Measurements from ENCODE around the gene LRRC4C. TPM values are rescaled to one million over a fixed set of nuclear protein-coding genes. Genes with fewer than 3 reads are reported as not detected.

Gene LRRC4C
- total RNA-seq, 1 experiment from 2014 or later: 0.06 TPM

- no peak overlapping the region for H3K27ac ChIP-seq
- no peaks in the 10 kb centered on the region for H3K36me3 ChIP-seq
- no peak for DNase-seq
- no peaks in the 10 kb centered on the region for H3K9me3 ChIP-seq (replicated peaks)
- H3K4me1 ChIP-seq: no peaks in the 10 kb centered on the region
- H3K4me3 ChIP-seq: no peak overlapping the region
- H3K27me3 ChIP-seq: peaks cover 2% of the 10 kb centered on the region; the same call in 1 of the 2 replicates
Measured at GRCh38 chr11:40255457-40255856, 1204.0 kb downstream of the LRRC4C start.

- no peaks in the 10 kb centered on the region for H3K36me3 ChIP-seq
- H3K4me1 ChIP-seq: no peaks in the 10 kb centered on the region
- H3K4me3 ChIP-seq: no peak overlapping the region
- peaks cover 8% of the 10 kb centered on the region; the same call in 1 of the 2 replicates for H3K27me3 ChIP-seq
- H3K27ac ChIP-seq: no peak overlapping the region
- no peaks in the 10 kb centered on the region for H3K9me3 ChIP-seq (replicated peaks)
- no peak for DNase-seq
Measured at GRCh38 chr11:40253166-40253565, 1206.3 kb downstream of the LRRC4C start.

GRCh38 chr11:40252236-40252635 lies 1207.2 kb downstream of the LRRC4C start:
- H3K4me1 ChIP-seq: no peaks in the 10 kb centered on the region
- H3K27ac ChIP-seq: no peak overlapping the region
- no peak overlapping the region for H3K4me3 ChIP-seq
- H3K36me3 ChIP-seq: no peaks in the 10 kb centered on the region
- H3K27me3 ChIP-seq: peaks cover 8% of the 10 kb centered on the region; the same call in 1 of the 2 replicates
- DNase-seq: no peak
- H3K9me3 ChIP-seq (replicated peaks): no peaks in the 10 kb centered on the region

GRCh38 chr11:40246983-40247382 lies 1212.5 kb downstream of the LRRC4C start:
- Histone ChIP-seq H3K4me1 (no peaks in the 10 kb centered on the region), H3K9me3 (replicated peaks) (no peaks in the 10 kb centered on the region), H3K27ac (no peak overlapping the region), H3K27me3 (peaks cover 8% of the 10 kb centered on the region; the same call in 1 of the 2 replicates), H3K36me3 (no peaks in the 10 kb centered on the region), H3K4me3 (no peak overlapping the region)
- DNase-seq: no peak

- no peak overlapping the region for H3K27ac ChIP-seq
- no peaks in the 10 kb centered on the region for H3K9me3 ChIP-seq (replicated peaks)
- DNase-seq: no peak
- H3K27me3 ChIP-seq: peaks cover 4% of the 10 kb centered on the region; the same call in 1 of the 2 replicates
- no peaks in the 10 kb centered on the region for H3K4me1 ChIP-seq
- H3K4me3 ChIP-seq: no peak overlapping the region
- H3K36me3 ChIP-seq: no peaks in the 10 kb centered on the region
Measured at GRCh38 chr11:40241524-40242051, 1217.9 kb downstream of the LRRC4C start.

- Histone ChIP-seq H3K4me3 (no peak overlapping the region), H3K27me3 (peaks cover 4% of the 10 kb centered on the region; the same call in 1 of the 2 replicates), H3K27ac (no peak overlapping the region), H3K36me3 (no peaks in the 10 kb centered on the region), H3K4me1 (no peaks in the 10 kb centered on the region), H3K9me3 (replicated peaks) (no peaks in the 10 kb centered on the region)
- DNase-seq: no peak
Measured at GRCh38 chr11:40240284-40240683, 1219.2 kb downstream of the LRRC4C start.

GRCh38 chr11:40236526-40236925 lies 1222.9 kb downstream of the LRRC4C start:
- H3K36me3 ChIP-seq: no peaks in the 10 kb centered on the region
- DNase-seq: no peak

GRCh38 chr11:40235841-40236240 lies 1223.6 kb downstream of the LRRC4C start:
- Histone ChIP-seq H3K36me3 (no peaks in the 10 kb centered on the region), H3K27me3 (peaks cover 4% of the 10 kb centered on the region; the same call in 1 of the 2 replicates), H3K9me3 (replicated peaks) (no peaks in the 10 kb centered on the region), H3K27ac (no peak overlapping the region), H3K4me1 (no peaks in the 10 kb centered on the region), H3K4me3 (no peak overlapping the region)
- DNase-seq: no peak

More at GRCh38 chr11:40236526-40236925, 1222.9 kb downstream of the LRRC4C start:
- no peaks in the 10 kb centered on the region for H3K4me1 ChIP-seq
- peaks cover 4% of the 10 kb centered on the region; the same call in 1 of the 2 replicates for H3K27me3 ChIP-seq
- H3K27ac ChIP-seq: no peak overlapping the region
- H3K4me3 ChIP-seq: no peak overlapping the region
- H3K9me3 ChIP-seq (replicated peaks): no peaks in the 10 kb centered on the region

GRCh38 chr11:40230821-40231220 lies 1228.6 kb downstream of the LRRC4C start:
- H3K4me1 ChIP-seq: no peaks in the 10 kb centered on the region
- H3K4me3 ChIP-seq: no peak overlapping the region
- no peaks in the 10 kb centered on the region for H3K36me3 ChIP-seq
- no peaks in the 10 kb centered on the region for H3K27me3 ChIP-seq
- DNase-seq: no peak
- no peaks in the 10 kb centered on the region for H3K9me3 ChIP-seq (replicated peaks)
- H3K27ac ChIP-seq: no peak overlapping the region

- no peaks in the 10 kb centered on the region for H3K9me3 ChIP-seq (replicated peaks)
- H3K36me3 ChIP-seq: no peaks in the 10 kb centered on the region
- no peaks in the 10 kb centered on the region for H3K27me3 ChIP-seq
- no peak overlapping the region for H3K4me3 ChIP-seq
- H3K4me1 ChIP-seq: no peaks in the 10 kb centered on the region
- no peak overlapping the region for H3K27ac ChIP-seq
- DNase-seq: no peak
Measured at GRCh38 chr11:40228662-40229061, 1230.8 kb downstream of the LRRC4C start.

- H3K4me1 ChIP-seq: no peaks in the 10 kb centered on the region
- DNase-seq: no peak
- H3K9me3 ChIP-seq (replicated peaks): no peaks in the 10 kb centered on the region
- no peak overlapping the region for H3K4me3 ChIP-seq
- H3K36me3 ChIP-seq: no peaks in the 10 kb centered on the region
- H3K27me3 ChIP-seq: no peaks in the 10 kb centered on the region
- no peak overlapping the region for H3K27ac ChIP-seq
Measured at GRCh38 chr11:40227730-40228129, 1231.7 kb downstream of the LRRC4C start.

- H3K27me3 ChIP-seq: no peaks in the 10 kb centered on the region
- H3K27ac ChIP-seq: no peak overlapping the region
- H3K36me3 ChIP-seq: no peaks in the 10 kb centered on the region
- H3K4me1 ChIP-seq: no peaks in the 10 kb centered on the region
- H3K4me3 ChIP-seq: no peak overlapping the region
- no peaks in the 10 kb centered on the region for H3K9me3 ChIP-seq (replicated peaks)
- DNase-seq: no peak
Measured at GRCh38 chr11:40226654-40227053, 1232.8 kb downstream of the LRRC4C start.

GRCh38 chr11:40223596-40224330 lies 1235.7 kb downstream of the LRRC4C start:
- DNase-seq: no peak
- Histone ChIP-seq H3K4me1 (no peaks in the 10 kb centered on the region), H3K9me3 (replicated peaks) (no peaks in the 10 kb centered on the region), H3K4me3 (no peak overlapping the region), H3K27me3 (no peaks in the 10 kb centered on the region; the same call in 1 of the 2 replicates), H3K36me3 (no peaks in the 10 kb centered on the region), H3K27ac (no peak overlapping the region)

GRCh38 chr11:40219401-40219800 lies 1240.1 kb downstream of the LRRC4C start:
- Histone ChIP-seq H3K4me3 (no peak overlapping the region), H3K9me3 (replicated peaks) (no peaks in the 10 kb centered on the region), H3K36me3 (no peaks in the 10 kb centered on the region), H3K27ac (no peak overlapping the region), H3K4me1 (no peaks in the 10 kb centered on the region), H3K27me3 (no peaks in the 10 kb centered on the region; the same call in 1 of the 2 replicates)
- DNase-seq: no peak

- H3K27ac ChIP-seq: no peak overlapping the region
Measured at GRCh38 chr11:40215556-40215955, 1243.9 kb downstream of the LRRC4C start.

More at GRCh38 chr11:40215556-40215955, 1243.9 kb downstream of the LRRC4C start:
- Histone ChIP-seq H3K36me3 (no peaks in the 10 kb centered on the region), H3K27me3 (no peaks in the 10 kb centered on the region; the same call in none of the 2 replicates), H3K4me1 (no peaks in the 10 kb centered on the region), H3K4me3 (no peak overlapping the region), H3K9me3 (replicated peaks) (no peaks in the 10 kb centered on the region)
- no peak for DNase-seq
